ENCODE results near the gene DLGAP4.

DLGAP4 gene

GRCh38 chr20:36506253-36506652, 200.1 kb downstream of the DLGAP4 start:
- Histone ChIP-seq H3K27ac (ENCODE audit: low read length) (no peak overlapping the region), H3K4me3 (ENCODE audit: low read length) (no peak overlapping the region), H3K36me3 (replicated peaks; ENCODE audit: insufficient read depth, low read length) (no peaks in the 10 kb centered on the region), H2AFZ (ENCODE audit: low read length) (no peak overlapping the region), H3K9me3 (replicated peaks; ENCODE audit: insufficient read depth, low read length) (no peaks in the 10 kb centered on the region), H4K20me1 (ENCODE audit: insufficient read depth, low read length) (no peaks in the 10 kb centered on the region), H3K4me2 (ENCODE audit: low read depth, low read length) (no peak overlapping the region), H3K4me1 (ENCODE audit: low read length) (no peaks in the 10 kb centered on the region), H3K79me2 (ENCODE audit: low read length) (no peaks in the 10 kb centered on the region), H3K9me2 (replicated peaks; ENCODE audit: insufficient read depth, low read length) (no peaks in the 10 kb centered on the region), H3K27me3 (replicated peaks; ENCODE audit: insufficient read depth, low read length) (no peaks in the 10 kb centered on the region), H3K9ac (ENCODE audit: low read length) (no peak overlapping the region), H3F3A (ENCODE audit: insufficient read depth, low read length) (no peaks in the 10 kb centered on the region)
- DNase-seq, result peak; percentile 16
- TF ChIP-seq EZH2phosphoT487 (IDR thresholded peaks at IDR 0.05; ENCODE audit: low read length) (no peak), EZH2 (optimal IDR thresholded peaks at IDR 0.05; ENCODE audit: low read depth, low read length) (no peak), CTCF (IDR thresholded peaks at IDR 0.05; ENCODE audit: low read length) (peak; percentile 43)

- H3K4me1 ChIP-seq (ENCODE audit: low read length), result no peaks in the 10 kb centered on the region
- H3K27me3 ChIP-seq (replicated peaks; ENCODE audit: insufficient read depth, low read length), result no peaks in the 10 kb centered on the region
- no peak overlapping the region for H2AFZ ChIP-seq (ENCODE audit: low read length)
- H3K4me2 ChIP-seq (ENCODE audit: low read depth, low read length), result no peak overlapping the region
- no peaks in the 10 kb centered on the region for H3K36me3 ChIP-seq (replicated peaks; ENCODE audit: insufficient read depth, low read length)
- H3K79me2 ChIP-seq (ENCODE audit: low read length), result no peaks in the 10 kb centered on the region
- no peak overlapping the region for H3K9ac ChIP-seq (ENCODE audit: low read length)
- H3K9me2 ChIP-seq (replicated peaks; ENCODE audit: insufficient read depth, low read length), result no peaks in the 10 kb centered on the region
- no peaks in the 10 kb centered on the region for H4K20me1 ChIP-seq (ENCODE audit: insufficient read depth, low read length)
- H3K4me3 ChIP-seq (ENCODE audit: low read length), result no peak overlapping the region
- no peaks in the 10 kb centered on the region for H3F3A ChIP-seq (ENCODE audit: insufficient read depth, low read length)
- TF ChIP-seq EZH2 (optimal IDR thresholded peaks at IDR 0.05; ENCODE audit: low read depth, low read length), result no peak
- no peak for TF ChIP-seq EZH2phosphoT487 (IDR thresholded peaks at IDR 0.05; ENCODE audit: low read length)
- TF ChIP-seq CTCF (IDR thresholded peaks at IDR 0.05; ENCODE audit: low read length), result no peak
- H3K9me3 ChIP-seq (replicated peaks; ENCODE audit: insufficient read depth, low read length), result no peaks in the 10 kb centered on the region
- DNase-seq, result no peak
- H3K27ac ChIP-seq (ENCODE audit: low read length), result no peak overlapping the region
Observed at GRCh38 chr20:36507746-36508145, 201.6 kb downstream of the DLGAP4 start.

- H3K9ac ChIP-seq (ENCODE audit: low read length), result no peak overlapping the region
- no peaks in the 10 kb centered on the region for H3K9me2 ChIP-seq (replicated peaks; ENCODE audit: insufficient read depth, low read length)
- H3K27ac ChIP-seq (ENCODE audit: low read length), result no peak overlapping the region
- no peak overlapping the region for H3K4me3 ChIP-seq (ENCODE audit: low read length)
- no peaks in the 10 kb centered on the region for H3K27me3 ChIP-seq (replicated peaks; ENCODE audit: insufficient read depth, low read length)
- no peaks in the 10 kb centered on the region for H4K20me1 ChIP-seq (ENCODE audit: insufficient read depth, low read length)
- no peaks in the 10 kb centered on the region for H3K4me1 ChIP-seq (ENCODE audit: low read length)
- H3K4me2 ChIP-seq (ENCODE audit: low read depth, low read length), result no peak overlapping the region
- no peak for DNase-seq
- H3F3A ChIP-seq (ENCODE audit: insufficient read depth, low read length), result no peaks in the 10 kb centered on the region
- H2AFZ ChIP-seq (ENCODE audit: low read length), result no peak overlapping the region
- H3K9me3 ChIP-seq (replicated peaks; ENCODE audit: insufficient read depth, low read length), result no peaks in the 10 kb centered on the region
- H3K79me2 ChIP-seq (ENCODE audit: low read length), result no peaks in the 10 kb centered on the region
- TF ChIP-seq CTCF (IDR thresholded peaks at IDR 0.05; ENCODE audit: low read length), result no peak
- TF ChIP-seq EZH2 (optimal IDR thresholded peaks at IDR 0.05; ENCODE audit: low read depth, low read length), result no peak
- H3K36me3 ChIP-seq (replicated peaks; ENCODE audit: insufficient read depth, low read length), result no peaks in the 10 kb centered on the region
Observed at GRCh38 chr20:36519012-36519719, 213.0 kb downstream of the DLGAP4 start.
